GM23248 (cell line): ENCODE results near the gene DOK5.

Experiments
- EZH2 ChIP-seq: fragments of 200-600 bp; sonication (generic); IDR thresholded peaks from 2 replicates; pipeline ENCODE4 v1.6.1; 2018; ENCODE audit warnings: antibody characterized with exemption, mild to moderate bottlenecking; ENCODE audit not compliant: insufficient read depth, poor library complexity, severe bottlenecking
- EZH2phosphoT487 ChIP-seq: fragments of 200-600 bp; sonication (generic); IDR thresholded peaks from 2 replicates; pipeline ENCODE4 v1.6.1; 2018; ENCODE audit warnings: antibody characterized with exemption, moderate library complexity, mild to moderate bottlenecking, low read depth; ENCODE audit not compliant: insufficient read depth

DNA sequence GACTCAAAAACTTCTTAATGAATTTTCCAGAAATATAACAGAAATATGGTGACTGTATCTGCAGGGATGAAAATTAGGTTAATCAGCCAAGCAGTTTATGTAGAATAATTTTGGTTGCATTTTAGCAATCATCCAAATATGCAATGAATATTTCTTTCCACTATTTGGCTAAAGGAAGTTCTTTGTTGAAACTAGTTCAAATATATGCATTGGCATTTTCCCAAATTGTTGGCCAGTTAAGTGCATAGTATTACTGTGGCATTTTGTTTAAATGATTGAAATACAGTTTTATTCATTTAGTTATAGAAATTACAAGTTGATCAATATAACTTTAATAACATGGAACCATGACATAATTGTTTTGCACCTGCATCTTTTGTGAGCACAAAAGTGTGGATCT lies 115.5 kb downstream of the DOK5 start:
- TF ChIP-seq EZH2phosphoT487 (no peak), EZH2 (no peak)
